A204.1 (cell line): ENCODE results near the gene LRIT2.

ENCODE experiments used
- FAIRE-seq: peaks from 2 replicates; lab custom pipeline; 2012; peaks lifted over from hg19 to GRCh38; lab: Jason Lieb, UNC

LRIT2 gene

DNA sequence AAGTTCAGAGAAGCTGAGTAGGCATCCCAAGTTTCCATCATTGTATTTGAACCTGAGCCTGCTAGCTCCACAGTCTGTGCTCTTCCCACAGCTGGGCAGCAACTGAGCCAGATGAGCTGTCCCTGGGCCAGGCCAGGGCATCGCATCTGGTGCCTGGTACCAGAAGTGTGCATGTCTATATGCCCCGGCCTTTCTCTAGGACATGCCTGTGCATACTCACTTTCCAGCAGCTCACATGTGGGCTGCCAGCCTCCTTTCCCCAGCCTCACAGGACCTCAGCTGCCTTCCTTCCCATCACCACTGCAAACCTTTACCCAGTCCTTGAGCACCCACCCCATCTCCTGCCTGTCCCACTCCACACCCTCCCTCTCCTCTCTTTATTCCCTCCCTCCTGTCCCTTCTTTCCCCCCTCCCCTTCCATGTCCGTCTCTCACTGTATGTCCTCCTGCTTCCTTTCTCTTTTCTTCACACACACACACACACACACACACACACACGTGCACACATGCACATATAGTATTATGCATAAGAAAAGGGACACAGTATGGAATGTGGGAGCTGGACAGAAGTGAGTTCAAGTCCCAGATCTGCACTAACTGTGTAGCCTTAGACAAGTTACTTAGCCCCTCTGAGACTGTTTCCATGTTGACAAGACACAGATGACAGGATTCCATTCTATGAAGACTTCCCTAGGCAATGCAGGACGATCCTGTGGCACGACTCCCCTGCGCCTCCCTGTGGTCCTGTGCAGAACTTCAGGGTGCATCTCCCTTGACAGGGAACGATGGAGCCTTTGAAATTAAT is 20.1 kb downstream of the LRIT2 start:
- no peak for FAIRE-seq

DNA sequence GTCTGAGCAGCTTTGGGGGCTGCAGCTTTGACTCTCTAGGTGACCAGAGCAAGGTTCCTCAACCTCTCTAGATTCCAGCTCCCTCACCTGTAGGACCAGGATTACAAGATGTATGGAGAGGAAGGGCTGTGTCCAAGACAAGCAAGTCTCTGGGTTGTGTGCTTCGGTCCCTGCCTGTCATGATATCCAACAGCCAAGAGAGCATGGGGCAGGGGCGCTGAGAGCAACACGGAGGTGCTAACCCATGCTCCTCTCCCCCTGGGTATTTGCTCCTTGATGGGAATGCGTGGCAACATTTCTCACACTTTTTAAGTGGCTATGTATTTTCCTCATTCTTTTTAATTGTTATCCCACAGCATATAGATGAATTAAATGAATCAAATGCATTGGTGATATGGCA is 20.7 kb downstream of the LRIT2 start:
- no peak for FAIRE-seq

DNA sequence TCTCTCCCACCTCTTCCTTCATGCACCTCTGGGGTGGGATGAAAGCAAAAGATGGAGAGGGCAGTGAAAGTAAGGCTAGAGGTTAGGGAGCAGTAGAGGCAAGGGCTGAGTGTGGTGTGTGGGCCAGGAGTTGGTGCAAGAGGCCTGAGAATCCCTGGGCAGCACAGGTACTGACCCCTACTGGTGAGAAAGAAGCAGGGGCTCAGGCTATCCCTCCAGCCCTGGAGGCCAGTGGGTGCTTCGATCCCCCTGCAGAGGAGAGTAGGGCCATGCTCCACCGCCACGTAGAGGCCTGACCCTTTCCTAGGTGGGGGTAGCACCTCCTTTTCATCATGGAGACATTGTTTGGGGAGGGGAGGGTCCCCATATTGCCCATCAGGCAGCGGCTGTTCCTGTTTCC is 21.2 kb downstream of the LRIT2 start:
- no peak for FAIRE-seq

DNA sequence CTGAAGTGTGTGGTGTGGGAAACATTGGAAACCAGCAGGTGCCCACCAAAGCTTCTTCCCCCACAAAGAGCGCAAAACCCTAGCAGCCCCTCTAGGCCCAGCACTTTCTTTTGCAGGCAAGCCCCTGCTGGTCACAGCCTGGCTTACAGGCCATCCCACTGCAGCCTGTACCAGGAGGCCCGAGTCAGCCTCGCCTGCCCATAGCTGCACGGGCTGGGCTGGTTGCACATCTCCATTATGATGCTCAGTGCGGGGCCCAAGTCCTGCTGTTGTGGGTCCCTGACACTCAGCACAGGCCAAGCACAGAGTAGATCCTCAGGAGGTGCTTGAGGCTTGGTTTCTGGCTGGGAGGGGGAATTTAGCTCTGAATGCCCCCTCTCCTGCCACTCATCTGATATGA is 23.0 kb downstream of the LRIT2 start:
- no peak for FAIRE-seq

DNA sequence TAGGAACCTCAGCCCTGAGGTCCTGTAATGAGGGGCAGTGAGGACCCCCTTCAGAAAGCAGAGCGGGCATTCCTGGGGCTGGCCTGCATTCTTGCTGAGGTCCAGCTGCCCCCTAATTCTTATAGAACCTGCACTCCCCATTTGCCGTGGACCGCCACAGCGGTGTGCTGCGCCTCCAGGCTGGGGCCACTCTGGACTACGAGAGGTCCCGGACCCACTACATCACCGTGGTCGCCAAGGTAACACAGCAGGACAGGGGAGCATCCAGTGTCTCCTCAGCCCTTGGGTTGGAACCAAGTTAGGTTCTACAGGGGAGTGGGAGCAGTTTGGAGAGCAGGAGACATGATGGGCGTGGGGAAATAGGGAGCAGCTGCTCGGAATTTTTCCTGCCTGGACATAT is 23.7 kb downstream of the LRIT2 start:
- FAIRE-seq: no peak

DNA sequence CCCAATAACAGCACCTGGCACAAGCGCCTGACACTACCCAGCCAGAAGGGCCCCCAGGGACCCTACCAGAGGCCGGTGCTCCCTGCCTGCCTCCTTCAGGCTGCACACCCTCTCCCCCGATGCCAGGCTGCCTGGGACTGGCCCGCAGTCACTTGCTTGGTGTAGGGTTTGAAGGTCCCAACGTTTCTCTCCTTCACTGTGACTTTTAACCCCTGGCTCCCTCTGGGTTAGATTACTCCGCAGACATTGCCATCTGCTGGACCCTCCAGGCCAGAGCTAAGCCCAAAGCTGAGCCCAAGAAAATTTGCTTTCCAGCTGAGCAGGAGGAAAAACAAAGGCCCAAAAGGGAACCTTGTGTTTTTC is 24.1 kb downstream of the LRIT2 start:
- no peak for FAIRE-seq

DNA sequence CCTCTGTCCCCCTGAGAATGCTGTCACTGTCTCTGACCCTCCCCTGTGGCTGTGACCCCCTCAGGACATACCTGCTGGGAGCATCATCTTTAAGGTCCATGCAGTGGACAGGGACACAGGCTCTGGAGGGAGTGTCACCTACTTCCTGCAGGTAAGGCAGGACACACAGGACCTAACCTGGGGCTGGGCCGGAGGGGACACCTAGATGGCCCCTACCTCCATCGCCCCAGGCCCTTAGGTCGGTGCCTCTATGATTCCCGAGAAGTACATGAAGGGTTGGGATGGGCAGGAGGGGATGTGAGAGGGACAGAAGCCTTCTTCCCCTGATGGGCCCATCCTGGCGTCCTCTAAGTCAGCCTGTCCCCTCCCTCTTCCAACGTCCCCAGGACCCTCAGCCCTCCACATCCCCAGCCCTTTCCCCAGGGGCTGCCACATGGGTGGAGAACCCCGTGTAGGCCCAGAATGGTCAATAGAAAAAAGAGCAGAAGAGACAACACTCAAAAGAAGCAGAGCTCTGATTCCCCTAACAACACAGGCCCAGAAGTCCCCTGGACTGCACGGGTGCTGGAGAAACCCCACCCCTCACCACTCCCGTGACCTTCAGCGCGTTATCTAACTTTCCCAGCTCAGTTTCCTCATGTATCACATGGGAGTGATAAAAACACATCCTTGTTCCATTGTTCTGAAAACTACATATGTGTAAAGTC is 24.7 kb downstream of the LRIT2 start:
- no peak for FAIRE-seq

DNA sequence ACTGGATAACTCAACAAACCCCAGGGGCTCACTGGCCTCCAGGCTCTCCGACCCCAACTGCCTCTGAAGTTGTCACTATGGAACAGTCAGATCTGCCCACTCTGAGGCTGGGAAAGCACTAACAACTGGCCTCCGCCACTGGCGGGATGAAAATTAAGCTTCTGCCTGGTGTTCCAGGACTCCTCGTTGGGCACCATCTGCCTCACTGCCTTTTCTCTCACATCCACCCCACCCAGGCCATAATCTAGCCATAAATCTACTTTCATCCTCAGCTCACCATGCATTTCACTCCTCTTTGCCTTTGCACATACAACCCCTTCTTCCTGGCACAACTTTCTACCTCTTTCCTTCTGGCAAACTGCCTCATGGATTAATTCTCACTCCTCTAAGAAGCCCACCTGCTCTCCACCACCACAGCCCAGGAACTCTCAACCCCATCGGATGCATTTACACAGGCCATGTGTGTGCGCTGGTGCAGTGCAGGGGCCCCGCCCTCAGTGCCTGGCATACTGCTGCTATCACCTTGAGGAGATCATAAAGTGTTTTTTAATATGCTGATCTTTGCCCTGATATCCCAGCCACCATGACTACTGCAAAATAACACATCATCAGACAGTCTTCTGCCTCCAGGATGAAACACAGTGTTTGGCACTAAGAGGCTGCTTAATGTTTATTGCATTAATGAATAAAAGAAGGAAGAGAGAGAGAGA is 27.0 kb downstream of the LRIT2 start:
- no peak for FAIRE-seq

DNA sequence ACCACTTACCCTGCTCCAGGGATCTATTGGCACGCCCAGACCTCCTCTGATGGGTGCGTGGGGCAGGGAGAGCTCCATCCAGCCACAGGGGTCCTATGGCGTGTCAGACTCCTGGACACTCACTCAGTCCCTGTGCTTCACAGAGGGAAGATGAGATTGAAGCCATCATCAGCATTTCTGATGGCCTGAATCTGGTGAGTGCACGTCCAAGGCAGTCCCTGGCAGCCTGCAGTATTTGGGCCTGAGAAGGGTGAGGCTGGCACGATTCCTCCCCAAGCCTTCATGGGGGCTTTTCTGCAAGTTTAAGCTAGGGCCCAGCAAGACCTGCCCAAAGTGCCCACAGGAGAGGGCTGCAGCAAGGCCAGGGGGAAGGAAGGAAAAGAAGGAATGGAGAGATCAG is 27.7 kb downstream of the LRIT2 start:
- FAIRE-seq: no peak

DNA sequence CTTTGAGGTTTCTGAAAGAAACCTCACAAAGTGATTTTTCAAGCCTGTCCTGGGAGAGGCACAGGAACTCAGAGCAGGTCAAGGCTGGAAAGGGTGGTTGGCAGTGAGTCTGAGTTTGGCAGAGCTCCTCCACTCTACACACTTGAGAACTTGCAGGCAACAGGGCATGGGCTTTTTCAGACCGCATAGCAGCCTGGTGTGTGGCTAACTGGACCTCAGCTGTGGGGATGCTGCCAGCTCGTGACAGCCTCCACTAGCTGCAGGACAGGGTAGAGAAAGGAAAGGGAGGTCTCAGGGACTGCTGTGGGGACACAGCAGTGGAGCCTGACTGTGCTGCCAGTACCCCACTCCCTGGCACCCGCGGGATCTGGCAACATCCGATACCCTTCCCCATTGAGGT is 28.4 kb downstream of the LRIT2 start:
- no peak for FAIRE-seq

DNA sequence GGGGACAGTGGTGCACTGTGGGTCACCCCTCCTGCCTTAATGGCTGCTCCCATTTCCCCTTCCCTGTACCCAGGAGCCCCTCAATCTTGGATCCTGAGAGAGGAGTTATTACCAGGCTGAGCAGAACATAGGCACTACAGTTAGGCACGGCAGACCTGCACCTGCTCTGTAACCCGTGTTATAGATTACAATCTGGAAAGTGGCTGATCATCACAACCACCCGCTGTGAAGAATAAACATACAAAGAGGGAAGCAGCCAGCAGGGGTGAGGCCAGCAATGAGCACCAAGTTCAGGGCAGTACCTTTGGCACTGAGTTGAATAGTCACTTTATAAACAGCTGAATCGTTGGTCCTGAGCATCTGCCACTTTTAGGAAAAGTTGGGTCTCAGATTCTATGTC is 29.3 kb downstream of the LRIT2 start:
- FAIRE-seq: no peak

DNA sequence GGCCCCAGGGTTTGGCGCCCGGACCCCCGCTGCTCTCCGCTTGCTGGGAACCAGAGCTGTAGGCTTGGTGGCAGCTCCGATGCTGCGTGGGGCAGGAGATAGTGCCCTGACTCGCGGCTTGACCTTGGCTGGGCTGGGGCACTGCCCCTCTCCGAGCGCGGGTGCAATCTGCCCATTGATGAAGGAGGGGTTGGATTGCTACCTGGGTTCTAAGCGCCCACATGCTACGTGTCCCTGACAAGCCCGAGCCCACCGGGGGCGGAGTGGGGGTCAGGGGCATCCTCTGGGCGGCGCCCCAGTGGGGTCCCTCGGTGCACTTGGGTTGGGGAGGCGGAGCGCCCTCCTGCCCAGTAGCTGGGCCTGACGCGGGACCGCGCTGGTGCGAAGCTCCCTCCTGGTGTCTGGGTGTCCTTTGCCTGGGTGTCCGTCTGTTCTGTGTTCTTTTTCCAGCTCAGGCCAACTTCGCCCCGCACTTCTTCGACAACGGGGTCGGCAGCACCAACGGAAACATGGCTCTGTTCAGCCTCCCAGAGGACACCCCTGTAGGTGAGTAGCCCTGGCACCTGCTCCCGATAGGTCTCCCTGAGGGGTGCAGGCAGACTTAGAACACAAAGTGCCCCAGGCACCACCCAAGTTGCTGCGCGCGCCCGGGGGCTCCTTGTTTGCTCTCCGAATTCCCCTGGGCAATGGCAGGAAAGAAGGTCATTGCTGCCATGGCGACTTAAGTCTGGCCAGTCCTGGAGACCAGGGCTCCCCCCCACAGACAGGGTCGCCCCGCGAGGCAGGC is 30.1 kb downstream of the LRIT2 start:
- FAIRE-seq: no peak

DNA sequence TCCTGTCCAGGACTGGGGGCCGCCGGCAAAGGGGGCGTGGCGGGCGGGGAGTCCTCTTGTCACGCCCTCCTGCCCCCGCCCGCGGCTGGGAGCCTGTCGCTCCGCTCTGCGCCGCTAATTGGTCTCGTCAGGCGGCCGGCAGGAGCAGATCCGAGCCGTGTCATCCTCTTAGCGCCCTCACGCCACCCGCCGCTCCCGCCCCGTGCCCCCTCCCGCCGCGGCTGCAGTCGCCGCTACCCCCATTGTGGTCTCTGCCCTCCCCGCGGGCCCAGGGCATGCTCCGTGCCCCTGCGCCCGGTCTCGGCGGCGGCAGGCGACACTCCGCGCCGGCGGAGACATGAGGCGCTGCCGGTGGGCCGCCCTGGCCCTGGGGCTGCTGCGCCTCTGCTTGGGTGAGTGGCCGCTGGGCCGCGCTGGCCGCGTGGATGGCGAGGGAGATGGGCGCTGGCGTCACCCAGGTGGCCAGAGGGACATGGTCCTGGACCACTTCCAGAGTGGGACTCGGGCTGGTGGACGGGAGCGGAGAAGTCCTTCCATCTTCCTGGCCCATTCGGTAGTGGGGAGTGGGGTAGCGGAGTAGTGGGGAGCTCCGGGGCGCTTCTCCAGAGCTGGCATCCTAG is 30.8 kb downstream of the LRIT2 start, which contains the start of gene CDHR1:
Gene CDHR1, plus strand, starts transcription at position 114 of the 620 bp plus-strand sequence. Its CDS starts 224 bp downstream, at position 338.
- no peak for FAIRE-seq

DNA sequence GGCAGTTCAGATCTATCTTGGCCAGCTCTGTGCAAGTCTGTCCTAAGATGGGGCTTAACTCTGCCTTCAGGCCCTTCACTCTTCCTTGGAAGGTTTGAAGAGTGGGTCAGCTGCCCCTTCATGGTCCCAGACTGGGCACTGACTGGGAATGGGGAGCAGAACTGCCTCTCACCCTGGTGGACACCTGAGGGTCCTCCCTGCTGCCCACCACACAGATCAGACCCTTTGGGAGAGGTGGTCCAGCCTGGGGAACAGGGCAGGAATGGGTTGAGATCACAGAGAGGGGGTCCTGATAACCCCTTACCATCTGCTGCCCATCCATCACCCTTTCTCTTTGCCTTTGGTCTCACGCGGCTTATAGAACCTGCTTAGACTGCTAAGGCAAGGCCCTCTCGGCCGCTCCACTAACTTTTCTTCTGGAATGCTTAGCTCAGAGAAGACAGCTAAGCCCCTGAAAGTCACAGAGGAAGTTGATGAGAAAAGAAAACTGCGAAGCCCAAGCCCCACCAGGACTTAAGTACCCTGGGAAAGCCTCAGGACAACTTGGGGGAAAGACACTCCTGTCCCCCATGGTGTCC is 31.4 kb downstream of the LRIT2 start:
- FAIRE-seq: no peak

DNA sequence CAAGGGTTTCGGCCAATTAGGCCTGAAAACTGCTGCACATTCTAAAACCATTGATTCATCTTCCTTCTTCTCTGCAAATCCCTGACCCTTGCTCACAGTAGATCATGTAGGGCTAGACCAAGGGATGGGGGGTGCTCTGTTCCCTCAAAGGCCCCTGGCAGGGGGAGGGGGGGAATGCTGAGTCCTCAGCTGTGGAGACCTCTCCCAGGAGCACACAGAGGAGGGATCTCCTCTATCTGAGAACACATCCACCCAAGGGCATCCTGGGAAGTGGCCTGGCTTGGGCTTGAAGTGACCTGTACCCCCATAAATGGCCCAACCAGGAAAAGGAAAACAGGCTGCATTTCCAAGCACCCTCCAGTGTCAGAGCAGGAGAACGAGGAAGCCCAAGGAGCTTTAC is 32.0 kb downstream of the LRIT2 start:
- no peak for FAIRE-seq

DNA sequence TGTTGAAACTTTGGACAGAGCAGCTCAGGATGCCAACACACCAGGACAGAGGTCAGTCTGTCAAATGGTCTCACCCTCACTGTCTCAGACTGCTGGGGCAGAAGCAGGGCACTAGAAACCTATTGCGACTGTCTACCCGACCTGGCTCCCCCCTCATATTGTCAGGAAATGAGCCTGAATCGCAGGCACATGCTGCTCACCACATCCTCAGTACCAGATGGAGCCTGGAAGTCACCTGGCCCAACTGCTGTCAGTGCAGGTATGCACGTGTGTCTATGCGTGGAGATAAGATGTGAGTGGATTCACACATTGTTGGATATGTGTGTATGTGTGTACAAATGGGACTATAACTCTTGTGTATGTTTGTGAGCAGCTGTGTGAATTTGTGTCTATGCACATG is 34.2 kb downstream of the LRIT2 start:
- no peak for FAIRE-seq

DNA sequence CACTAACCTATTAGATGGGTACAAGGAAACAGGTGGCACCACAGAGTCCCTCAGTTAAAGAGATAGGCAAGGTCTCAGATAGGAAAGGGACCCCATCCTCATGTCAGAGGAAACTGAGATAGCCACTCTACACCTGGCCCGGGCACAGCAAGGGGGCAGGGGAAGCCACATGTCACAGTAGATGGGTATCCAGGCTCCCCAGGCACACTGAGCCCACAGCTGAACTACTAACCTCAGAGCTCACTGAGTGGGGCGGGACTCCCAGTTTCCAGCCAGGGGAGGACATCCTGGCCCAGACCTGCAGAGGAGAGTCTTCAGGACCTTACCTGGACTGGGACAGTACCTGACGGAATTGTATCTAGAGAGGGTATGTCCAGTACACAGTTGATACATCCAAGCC is 34.7 kb downstream of the LRIT2 start:
- FAIRE-seq: no peak

DNA sequence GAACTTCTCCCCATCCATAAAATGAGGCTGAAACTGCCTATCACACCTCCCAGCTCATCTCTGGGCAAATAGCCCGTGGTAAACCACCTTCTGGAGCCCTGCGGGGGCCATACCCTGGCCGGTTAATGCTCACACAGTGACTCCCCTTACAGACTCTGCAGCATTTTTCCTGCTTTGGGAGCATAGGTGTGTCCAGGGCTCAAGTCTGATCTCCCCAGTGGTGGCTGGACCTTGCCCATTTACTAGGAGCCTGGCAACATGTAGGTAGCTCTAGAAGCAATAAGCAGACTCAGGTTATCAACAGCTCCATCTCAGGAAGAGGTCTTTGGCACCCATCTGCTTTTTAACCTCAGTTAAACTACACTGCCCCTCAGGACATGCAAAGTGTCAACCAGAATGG is 36.5 kb downstream of the LRIT2 start:
- no peak for FAIRE-seq

DNA sequence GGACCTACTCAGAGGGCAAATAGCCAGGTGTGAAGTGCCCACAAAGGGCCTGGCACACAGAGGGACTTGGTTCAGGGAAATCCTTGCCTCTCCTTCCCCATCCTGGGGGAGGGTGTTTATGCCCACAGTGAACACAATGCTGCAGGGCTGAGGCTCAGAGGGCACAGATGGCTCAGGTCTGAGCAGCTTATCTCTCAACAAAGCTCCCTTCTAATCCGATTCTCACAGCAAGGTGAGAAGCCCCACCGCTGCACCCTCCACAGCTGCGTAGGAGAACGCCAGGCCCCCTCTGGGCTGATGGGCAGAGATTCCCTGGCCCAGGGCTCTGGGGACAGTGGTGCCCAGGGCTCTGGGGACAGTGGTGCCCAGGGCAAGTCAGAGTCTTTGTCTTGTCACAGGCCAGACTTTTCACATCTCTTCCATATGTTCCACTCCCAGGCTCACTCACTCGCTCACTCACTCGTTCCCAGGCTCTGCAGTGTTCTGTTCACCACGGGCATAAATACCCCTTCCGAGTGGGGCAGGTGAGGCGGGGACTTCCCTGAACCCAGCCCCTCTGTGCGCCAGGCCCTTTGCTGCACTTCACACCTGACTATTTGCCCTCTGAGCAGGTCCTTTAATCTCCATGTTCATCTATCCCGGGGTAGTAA is 39.7 kb downstream of the LRIT2 start:
- FAIRE-seq: no peak

DNA sequence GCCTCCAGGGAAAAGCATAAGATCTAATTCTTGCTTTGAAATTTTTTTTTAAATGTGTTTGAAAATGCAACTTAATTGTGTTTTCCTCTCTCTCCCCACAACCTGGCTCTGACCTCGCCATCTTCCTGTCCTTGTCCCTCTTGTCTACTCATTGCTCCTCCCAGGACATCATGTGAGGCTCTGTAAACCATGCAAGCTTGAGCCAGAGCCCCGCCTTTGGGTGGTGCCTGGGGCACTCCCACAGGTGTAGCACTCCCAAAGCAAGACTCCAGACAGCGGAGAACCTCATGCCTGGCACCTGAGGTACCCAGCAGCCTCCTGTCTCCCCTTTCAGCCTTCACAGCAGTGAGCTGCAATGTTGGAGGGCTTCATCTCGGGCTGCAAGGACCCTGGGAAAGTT is 40.8 kb downstream of the LRIT2 start:
- FAIRE-seq: no peak

DNA sequence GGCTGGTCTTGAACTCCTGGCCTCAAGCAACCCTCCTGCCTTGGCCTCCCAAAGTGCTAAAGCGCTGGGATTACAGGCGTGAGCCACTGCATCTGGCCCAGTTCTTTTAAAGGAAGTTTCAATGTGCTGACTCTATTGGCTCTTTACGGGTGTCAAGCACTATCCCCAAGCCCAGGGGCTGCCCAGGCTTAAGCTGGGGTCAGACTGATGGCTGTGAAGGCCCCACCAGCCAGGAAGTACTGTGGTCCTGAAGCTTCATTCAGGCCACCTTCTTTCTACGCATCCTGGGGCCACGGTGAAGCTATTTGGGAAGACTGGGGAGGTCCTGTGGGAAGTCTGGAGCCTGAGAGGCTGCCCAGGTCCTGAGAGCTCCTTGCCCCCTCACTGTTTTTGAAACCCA is 43.7 kb downstream of the LRIT2 start:
- FAIRE-seq: no peak
